NCI-H526 (cell line): Measurements from ENCODE around the gene SPAG4.

Experiments used
- DNase-seq, 2 experiments: peaks; one replicate each; lab custom pipeline; 2025; lab: John Stamatoyannopoulos, UW

The SPAG4 gene

GRCh38 chr20:35620818-35621559 lies 5.4 kb downstream of the SPAG4 start:
- no peak for DNase-seq

GRCh38 chr20:35621560-35621946 lies 5.9 kb downstream of the SPAG4 start:
- no peak for DNase-seq

DNA sequence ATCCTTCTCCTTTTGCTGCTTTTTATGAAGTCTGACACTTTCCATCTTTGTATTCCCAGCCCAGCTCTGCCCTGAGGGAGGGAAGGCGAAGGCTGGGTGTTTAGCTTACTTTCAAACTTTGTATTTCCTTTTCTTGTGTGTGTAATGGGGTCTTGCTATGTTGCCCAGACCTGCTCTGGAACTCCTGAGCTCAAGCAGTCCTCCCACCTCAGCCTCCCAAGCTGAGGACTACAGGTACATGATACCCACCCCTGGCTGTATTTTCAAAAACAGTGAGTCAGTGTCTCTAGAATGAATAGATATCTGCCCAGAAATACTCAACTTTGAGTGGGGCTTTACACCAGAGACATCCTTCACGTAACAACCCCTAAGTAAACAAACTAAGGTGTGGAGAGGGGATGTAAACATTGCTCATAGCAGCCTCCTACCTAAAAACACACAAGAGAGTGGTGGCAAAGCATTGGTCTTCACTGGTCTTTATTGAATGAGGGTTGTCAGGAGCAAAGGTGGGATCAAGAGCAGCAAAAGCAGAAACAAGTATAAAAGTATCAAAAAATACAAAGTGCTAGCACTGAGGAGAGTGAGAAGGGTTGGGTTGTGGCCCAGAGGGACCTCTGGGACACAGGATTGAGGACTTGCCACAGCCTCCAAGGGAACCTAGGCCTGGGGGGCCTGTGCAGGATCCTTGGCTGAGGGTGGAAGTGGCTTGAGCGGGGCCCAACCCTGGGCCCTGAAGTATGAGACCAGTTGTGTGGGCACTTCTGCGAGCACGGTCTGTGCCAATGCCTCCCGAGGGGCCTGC lies 10.2 kb downstream of the SPAG4 start:
- DNase-seq: no peak

GRCh38 chr20:35626386-35627001 lies 10.9 kb downstream of the SPAG4 start:
- DNase-seq: no peak

GRCh38 chr20:35627121-35627520 lies 11.5 kb downstream of the SPAG4 start:
- no peak for DNase-seq

- no peak for DNase-seq
Observed at GRCh38 chr20:35629427-35630145, 14.0 kb downstream of the SPAG4 start.

DNA sequence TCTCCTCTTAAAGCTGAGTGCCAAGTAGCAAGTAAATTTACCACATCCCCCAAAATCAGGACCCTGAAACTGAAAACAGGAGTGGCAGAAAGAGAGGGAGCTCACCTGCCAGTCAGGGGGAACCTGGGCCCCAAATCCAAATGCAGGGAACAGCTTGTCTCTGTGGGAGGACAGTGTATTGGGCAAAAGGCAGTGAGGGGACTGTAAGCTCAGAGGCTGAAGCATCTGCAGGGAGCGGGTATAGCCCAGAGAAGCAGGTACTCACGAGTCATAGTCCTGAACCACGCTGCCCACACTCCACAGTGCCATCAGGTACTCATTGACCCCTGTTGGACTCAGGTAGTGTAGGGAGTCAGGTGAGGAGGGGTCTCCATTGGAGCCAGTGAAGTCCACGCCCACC lies 15.0 kb downstream of the SPAG4 start:
- no peak for DNase-seq

DNA sequence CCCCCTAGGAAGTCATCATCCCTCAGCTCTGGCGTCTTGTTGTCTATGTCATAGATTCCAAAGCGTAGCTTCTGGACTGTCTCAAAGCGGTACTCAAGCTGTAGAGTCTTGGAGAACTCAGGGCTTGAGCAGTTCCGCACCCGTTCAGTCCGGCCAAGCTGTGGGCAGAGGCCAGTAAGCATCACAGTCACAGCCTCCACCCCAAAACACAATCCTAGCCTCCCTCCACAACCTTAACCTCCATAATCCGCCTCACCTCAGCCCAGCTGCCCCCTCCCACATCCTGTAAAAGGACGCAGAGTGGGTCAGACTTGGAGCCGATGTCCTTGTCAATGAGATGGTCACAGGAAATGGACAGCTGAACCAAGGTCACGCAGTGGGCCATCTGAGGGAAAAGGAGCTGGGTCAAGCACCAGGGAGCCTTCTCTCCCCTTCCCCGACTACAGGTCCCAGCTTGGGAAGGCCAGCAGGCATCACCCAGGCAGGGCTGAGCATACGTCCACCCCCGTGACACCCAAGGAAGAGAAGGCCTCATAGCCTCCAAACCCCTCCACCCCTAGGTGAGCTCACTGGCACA lies 17.0 kb downstream of the SPAG4 start:
- no peak for DNase-seq

- no peak for DNase-seq
Observed at GRCh38 chr20:35635652-35636051, 20.0 kb downstream of the SPAG4 start.

DNA sequence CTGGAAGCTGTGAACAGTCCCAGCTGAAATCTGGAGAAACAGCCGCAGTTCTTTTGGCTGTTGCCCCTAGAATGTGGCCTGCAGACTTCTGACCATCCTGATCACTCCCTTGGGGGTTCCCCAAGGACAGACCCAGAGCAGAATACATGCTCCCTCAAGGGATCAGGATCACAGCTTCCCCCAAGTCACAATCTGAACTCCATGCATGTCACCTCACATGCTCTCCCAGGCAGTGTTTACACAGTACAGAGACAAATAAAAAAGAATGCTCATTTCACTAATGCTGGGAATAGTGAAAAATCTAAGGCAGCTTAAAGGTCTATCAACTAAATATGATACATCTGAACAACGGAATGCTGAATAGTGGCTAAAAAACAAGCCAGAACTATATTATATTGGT lies 20.5 kb downstream of the SPAG4 start:
- no peak for DNase-seq

DNA sequence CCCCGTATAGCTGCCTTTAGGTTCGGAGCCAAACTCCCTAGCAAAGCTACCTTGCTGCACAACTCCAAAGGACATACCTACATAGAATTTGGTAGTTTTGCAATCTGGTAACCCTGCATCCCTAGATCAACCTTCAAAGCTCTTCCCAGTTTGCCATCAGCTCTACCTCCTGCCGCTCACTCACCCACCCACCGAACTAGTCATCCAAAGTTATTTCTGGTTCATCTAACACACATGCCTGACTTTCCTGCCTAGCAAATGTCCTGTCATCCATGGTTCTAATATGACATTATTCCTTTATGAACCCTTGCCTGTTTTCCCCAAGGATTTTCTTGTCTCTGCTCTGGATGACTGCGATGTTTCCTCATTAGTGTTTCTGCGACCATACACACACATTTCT lies 21.6 kb downstream of the SPAG4 start:
- no peak for DNase-seq

DNA sequence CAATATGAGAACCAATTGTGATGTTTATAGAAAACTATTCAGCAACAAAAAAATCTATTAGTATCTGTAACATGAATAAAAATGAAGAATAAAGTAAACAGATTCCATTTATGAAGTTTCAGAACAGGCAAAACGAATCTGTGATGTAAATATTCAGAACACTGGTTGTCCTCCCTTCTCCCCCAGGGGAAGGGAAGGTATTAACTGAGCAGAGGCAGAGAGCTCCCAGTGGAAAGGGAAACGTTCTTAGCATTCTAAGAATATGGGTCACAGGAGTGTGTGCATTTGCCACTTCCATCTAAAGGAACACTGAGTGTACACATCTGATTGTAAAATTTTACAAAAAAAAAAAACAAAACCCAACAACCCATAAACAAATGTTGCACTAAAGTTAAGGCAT lies 23.1 kb downstream of the SPAG4 start:
- DNase-seq: no peak

- DNase-seq: no peak
Observed at GRCh38 chr20:35640724-35641123, 25.1 kb downstream of the SPAG4 start.

DNA sequence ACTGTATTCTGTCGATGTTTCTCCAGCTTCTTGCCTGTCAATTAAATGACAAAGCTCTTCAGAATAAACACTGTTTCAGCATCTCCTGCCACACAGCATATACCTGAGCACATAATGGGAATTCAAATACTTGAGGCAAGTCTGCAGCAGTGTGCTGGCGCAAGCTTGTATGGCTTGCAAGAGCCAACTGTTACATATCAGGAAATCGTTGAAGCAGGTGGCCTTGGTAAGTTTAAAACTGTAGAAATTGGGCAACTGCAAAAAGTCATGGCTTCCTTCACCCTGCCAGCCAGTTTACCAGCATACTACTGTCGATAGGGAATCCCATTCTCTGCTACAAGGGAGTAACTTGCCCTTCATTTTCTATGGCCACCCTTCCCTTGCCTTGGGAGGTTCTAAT lies 26.1 kb downstream of the SPAG4 start:
- no peak for DNase-seq

GRCh38 chr20:35643045-35643444 lies 27.4 kb downstream of the SPAG4 start:
- no peak for DNase-seq

DNA sequence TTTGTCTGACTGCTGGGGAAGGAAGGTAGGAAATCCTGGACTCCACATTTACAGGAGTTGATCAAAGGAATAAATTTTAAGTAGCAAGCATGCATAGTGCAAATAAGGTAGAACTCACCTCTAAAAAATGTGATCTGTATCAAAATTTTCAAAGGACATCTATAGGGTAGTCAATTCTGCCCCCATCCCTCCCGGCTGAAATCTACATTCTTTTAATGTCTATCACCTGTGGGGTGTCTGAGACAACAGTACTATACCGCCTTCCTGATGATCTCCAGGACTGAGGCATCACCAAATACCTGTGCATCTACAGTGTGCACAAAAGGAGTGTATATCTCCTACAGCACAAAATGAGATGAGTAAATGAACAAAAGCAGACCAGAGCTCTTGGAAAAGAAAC lies 29.2 kb downstream of the SPAG4 start:
- DNase-seq: no peak

- DNase-seq: no peak
Observed at GRCh38 chr20:35648836-35649235, 33.2 kb downstream of the SPAG4 start.

DNA sequence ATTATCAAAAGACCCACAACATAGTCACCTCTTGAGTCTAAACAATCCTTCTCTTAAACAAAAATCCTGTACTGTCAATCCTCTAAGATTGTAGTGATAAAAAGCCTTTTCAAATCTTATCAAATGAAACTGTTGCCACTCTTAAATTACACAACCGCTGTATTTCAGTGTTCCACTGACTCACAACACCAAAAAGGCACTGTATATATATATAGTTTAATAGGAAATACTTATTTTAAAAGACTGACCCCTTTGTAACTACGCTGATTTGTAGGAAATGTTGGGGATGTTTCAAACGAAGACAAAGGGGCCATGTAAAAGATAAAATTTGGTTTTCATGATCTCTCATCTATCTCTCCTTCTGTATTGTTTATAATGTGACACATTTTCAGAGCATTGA lies 35.0 kb downstream of the SPAG4 start:
- DNase-seq: no peak

GRCh38 chr20:35651958-35652357 lies 36.3 kb downstream of the SPAG4 start:
- no peak for DNase-seq

- no peak for DNase-seq
Observed at GRCh38 chr20:35652641-35653429, 37.2 kb downstream of the SPAG4 start.

DNA sequence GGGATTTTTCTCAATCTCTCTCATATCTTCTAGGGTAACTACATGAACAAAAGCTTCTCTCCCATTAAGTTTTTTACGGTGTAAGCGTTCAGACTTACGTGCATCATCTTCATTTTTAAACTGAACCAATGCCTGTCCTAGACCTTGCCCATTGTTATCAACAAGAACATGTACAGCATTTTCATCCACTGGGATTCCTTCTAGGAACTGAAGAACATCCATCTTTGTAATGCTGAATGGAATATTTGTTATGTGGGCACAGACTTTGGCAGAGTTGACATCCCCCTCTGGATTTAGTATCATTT lies 37.8 kb downstream of the SPAG4 start:
- no peak for DNase-seq

DNA sequence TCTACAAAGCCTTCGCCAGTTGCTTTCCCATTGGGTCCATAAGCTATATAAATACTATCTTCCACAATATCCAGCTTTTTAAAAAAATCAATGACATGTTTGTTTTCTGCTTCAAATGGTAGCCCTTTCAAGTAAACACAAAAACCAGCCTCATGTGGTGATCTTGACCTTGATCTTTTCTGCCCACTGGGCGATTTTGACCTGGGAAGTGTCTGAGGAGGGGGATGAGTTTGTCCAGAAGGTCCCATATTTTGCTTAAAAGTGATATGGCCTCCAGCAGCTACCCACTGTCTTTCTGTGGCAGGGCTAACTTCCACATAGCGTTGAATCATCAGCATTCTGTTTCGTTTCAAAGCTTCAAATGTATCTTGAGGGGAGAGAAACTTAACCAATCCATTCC lies 38.3 kb downstream of the SPAG4 start:
- no peak for DNase-seq
